Loucy (cell line): ENCODE measurements around the gene PRR13.

ENCODE experiments used
- H2AFZ ChIP-seq: fragments of 200-600 bp; sonication (generic); 2 replicates; pipeline ENCODE4 v1.6.0; 2016; ENCODE audit warnings: antibody characterized with exemption, mild to moderate bottlenecking, low read length, moderate library complexity
- H3F3A ChIP-seq: fragments of 200-600 bp; 2 replicates; pipeline ENCODE4 v1.6.0; 2016; ENCODE audit warnings: antibody characterized with exemption, low read depth, mild to moderate bottlenecking
- H3K27me3 ChIP-seq: fragments of 200-600 bp; sonication (generic); 2 replicates; pipeline ENCODE4 v1.6.1; 2014; ENCODE audit warnings: low read length, mild to moderate bottlenecking; ENCODE audit not compliant: insufficient read depth, poor library complexity, severe bottlenecking
- H3K36me3 ChIP-seq: fragments of 200-600 bp; sonication (generic); 2 replicates; pipeline ENCODE4 v1.6.1; 2016; ENCODE audit warnings: low read length; ENCODE audit not compliant: insufficient read depth
- H3K4me1 ChIP-seq: fragments of 200-600 bp; sonication (generic); 2 replicates; pipeline ENCODE4 v1.5.1; 2014; ENCODE audit warnings: low read length, mild to moderate bottlenecking; ENCODE audit not compliant: insufficient read depth, poor library complexity, severe bottlenecking
- H3K4me2 ChIP-seq: fragments of 200-600 bp; sonication (generic); 2 replicates; pipeline ENCODE4 v1.6.0; 2014; ENCODE audit warnings: antibody characterized with exemption, low read length, low read depth, mild to moderate bottlenecking; ENCODE audit not compliant: poor library complexity, severe bottlenecking
- H3K4me3 ChIP-seq: fragments of 200-600 bp; sonication (generic); 2 replicates; pipeline ENCODE4 v1.5.1; 2014; ENCODE audit warnings: low read length, mild to moderate bottlenecking, mixed read lengths; ENCODE audit not compliant: poor library complexity, severe bottlenecking
- H3K79me2 ChIP-seq: fragments of 200-600 bp; sonication (generic); 2 replicates; pipeline ENCODE4 v1.6.1; 2014; ENCODE audit warnings: low read length; ENCODE audit not compliant: insufficient read depth
- H3K9ac ChIP-seq: fragments of 200-600 bp; sonication (generic); 2 replicates; pipeline ENCODE4 v1.6.0; 2014; ENCODE audit warnings: mild to moderate bottlenecking, low read depth, low read length, moderate library complexity; ENCODE audit not compliant: poor library complexity, severe bottlenecking
- H3K9me2 ChIP-seq: fragments of 200-600 bp; sonication (generic); replicated peaks from 2 replicates; pipeline ENCODE4 v1.6.1; 2016; ENCODE audit warnings: low read depth, low read length, mixed read lengths
- H3K9me3 ChIP-seq: fragments of 200-600 bp; sonication (generic); 2 replicates; pipeline ENCODE4 v1.6.1; 2014; ENCODE audit warnings: mild to moderate bottlenecking, antibody characterized with exemption, low read length, low read depth; ENCODE audit not compliant: insufficient read depth
- H4K20me1 ChIP-seq: fragments of 200-600 bp; sonication (generic); 2 replicates; pipeline ENCODE4 v1.6.0; 2014; ENCODE audit warnings: antibody characterized with exemption, low read length, mild to moderate bottlenecking; ENCODE audit not compliant: insufficient read depth, poor library complexity, severe bottlenecking
- EZH2phosphoT487 ChIP-seq: fragments of 200-600 bp; IDR thresholded peaks from 2 replicates; pipeline ENCODE4 v1.6.1; 2018; ENCODE audit warnings: antibody characterized with exemption, mild to moderate bottlenecking, moderate library complexity, borderline replicate concordance
- TF ChIP-seq, protein P1 (sequence below): fragments of 200-600 bp; sonication (generic); conservative IDR thresholded peaks from 2 replicates; pipeline ENCODE4 v1.5.1; 2014; ENCODE audit warnings: mild to moderate bottlenecking, antibody characterized with exemption, low read length

Gene PRR13

DNA sequence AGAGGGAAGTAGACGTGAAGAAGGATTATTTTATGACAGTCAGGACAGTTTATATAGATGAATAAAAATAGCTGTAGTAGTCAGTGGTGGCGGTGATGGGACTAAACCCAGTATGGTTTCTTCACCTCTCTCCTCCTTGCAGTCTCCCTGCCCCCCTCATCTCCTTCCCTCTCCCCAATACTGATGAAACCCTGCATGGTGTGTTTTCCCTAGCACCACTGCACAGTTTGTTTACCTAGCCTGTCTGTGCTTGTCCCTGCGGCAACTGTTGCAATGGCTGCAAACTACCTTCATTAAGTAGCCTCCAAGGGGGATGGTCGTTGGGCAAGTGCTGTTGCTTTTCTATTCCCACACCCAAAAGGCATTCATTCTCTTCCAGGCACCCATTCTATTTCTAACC, 25.1 kb downstream of the PRR13 start:
- Histone ChIP-seq H3K36me3 (peaks cover 99% of the 10 kb centered on the region), H3K79me2 (peaks cover 84% of the 10 kb centered on the region), H3K9me3 (no peaks in the 10 kb centered on the region), H3K4me2 (no peak overlapping the region), H3K4me3 (no peak overlapping the region), H3K9ac (no peak overlapping the region), H3K4me1 (peaks cover 23% of the 10 kb centered on the region), H3K9me2 (no peaks in the 10 kb centered on the region), H4K20me1 (peaks cover 86% of the 10 kb centered on the region), H2AFZ (no peak overlapping the region), H3F3A (peaks cover 3% of the 10 kb centered on the region), H3K27me3 (no peaks in the 10 kb centered on the region)
- no peak for TF ChIP-seq EZH2phosphoT487
- TF ChIP-seq, protein P1, sequence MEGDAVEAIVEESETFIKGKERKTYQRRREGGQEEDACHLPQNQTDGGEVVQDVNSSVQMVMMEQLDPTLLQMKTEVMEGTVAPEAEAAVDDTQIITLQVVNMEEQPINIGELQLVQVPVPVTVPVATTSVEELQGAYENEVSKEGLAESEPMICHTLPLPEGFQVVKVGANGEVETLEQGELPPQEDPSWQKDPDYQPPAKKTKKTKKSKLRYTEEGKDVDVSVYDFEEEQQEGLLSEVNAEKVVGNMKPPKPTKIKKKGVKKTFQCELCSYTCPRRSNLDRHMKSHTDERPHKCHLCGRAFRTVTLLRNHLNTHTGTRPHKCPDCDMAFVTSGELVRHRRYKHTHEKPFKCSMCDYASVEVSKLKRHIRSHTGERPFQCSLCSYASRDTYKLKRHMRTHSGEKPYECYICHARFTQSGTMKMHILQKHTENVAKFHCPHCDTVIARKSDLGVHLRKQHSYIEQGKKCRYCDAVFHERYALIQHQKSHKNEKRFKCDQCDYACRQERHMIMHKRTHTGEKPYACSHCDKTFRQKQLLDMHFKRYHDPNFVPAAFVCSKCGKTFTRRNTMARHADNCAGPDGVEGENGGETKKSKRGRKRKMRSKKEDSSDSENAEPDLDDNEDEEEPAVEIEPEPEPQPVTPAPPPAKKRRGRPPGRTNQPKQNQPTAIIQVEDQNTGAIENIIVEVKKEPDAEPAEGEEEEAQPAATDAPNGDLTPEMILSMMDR: no peak

DNA sequence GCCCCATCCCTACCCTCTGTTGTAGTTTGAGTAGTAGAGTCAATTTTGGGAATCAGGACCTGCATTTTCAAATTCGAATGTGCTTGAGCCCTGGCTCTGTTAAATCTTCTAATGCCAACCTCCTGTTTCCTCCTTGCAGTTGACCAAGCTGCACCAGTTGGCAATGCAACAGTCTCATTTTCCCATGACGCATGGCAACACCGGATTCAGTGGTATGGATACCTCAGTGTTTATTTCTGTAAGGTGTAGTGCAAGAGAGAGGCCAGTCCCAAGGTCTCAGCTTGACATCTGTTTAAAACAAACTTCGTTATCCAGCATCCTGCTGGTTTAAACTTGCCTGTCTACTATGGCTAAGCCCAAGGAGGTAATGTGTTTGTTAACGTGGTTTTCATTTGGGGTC, 25.5 kb downstream of the PRR13 start:
- Histone ChIP-seq H3K36me3 (peaks cover 99% of the 10 kb centered on the region), H4K20me1 (peaks cover 86% of the 10 kb centered on the region), H3K4me3 (no peak overlapping the region), H3K79me2 (peaks cover 84% of the 10 kb centered on the region), H3K27me3 (no peaks in the 10 kb centered on the region), H3K9me2 (no peaks in the 10 kb centered on the region), H3K4me1 (peaks cover 19% of the 10 kb centered on the region), H3F3A (peaks cover 3% of the 10 kb centered on the region), H3K4me2 (no peak overlapping the region), H3K9me3 (no peaks in the 10 kb centered on the region), H2AFZ (no peak overlapping the region), H3K9ac (no peak overlapping the region)
- TF ChIP-seq, protein P1: no peak
- TF ChIP-seq EZH2phosphoT487: no peak

DNA sequence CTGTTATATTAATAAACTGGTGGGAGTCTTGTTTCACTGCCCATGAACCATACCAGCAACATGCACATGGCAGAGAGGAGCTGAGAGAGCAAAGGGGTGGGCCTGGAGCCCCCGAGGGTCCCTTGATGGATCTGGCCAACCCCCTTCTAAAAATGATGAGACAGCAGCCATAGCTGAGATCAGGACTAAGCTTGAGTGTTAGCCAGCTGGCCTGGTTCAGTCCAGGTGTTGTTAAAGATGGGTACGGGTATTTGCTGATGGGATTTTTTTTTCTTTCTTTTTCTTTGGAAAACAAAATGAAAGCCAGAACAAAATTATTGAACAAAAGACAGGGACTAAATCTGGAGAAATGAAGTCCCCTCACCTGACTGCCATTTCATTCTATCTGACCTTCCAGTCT, 26.3 kb downstream of the PRR13 start:
- peaks cover 84% of the 10 kb centered on the region for H3K79me2 ChIP-seq
- H3K9me3 ChIP-seq: no peaks in the 10 kb centered on the region
- no peak overlapping the region for H3K4me2 ChIP-seq
- peaks cover 3% of the 10 kb centered on the region for H3F3A ChIP-seq
- peaks cover 11% of the 10 kb centered on the region for H3K4me1 ChIP-seq
- no peak overlapping the region for H2AFZ ChIP-seq
- no peak overlapping the region for H3K9ac ChIP-seq
- peaks cover 86% of the 10 kb centered on the region for H4K20me1 ChIP-seq
- no peak overlapping the region for H3K4me3 ChIP-seq
- no peak for TF ChIP-seq EZH2phosphoT487
- TF ChIP-seq, protein P1: no peak
- H3K27me3 ChIP-seq: no peaks in the 10 kb centered on the region
- H3K9me2 ChIP-seq: no peaks in the 10 kb centered on the region
- H3K36me3 ChIP-seq: peaks cover 99% of the 10 kb centered on the region
